GM23338 (cell line): ENCODE data around the gene KCNQ5. TPM values are rescaled to one million over a fixed set of nuclear protein-coding genes. Genes with fewer than 3 reads are reported as not detected.
"Not testable (repeated sequence)": the region's sequence is repeated elsewhere in the genome, so short reads cannot be mapped to it uniquely, and the experiment has no call there.

Experiments used
- ATAC-seq: fragments of 200-7000 bp; cut with Tn5 transposase; 3 replicates; pipeline ENCODE4 v1.9.1; 2020
- DNase-seq: peaks from one replicate; pipeline ENCODE4 v3.0.0-alpha.2; 2015; ENCODE audit warnings: low spot score
- H2AFZ ChIP-seq: fragments of 200-600 bp; sonication (generic); 2 replicates; pipeline ENCODE4 v1.8.0; 2016; ENCODE audit warnings: antibody characterized with exemption, mild to moderate bottlenecking, moderate library complexity
- H3F3A ChIP-seq: fragments of 200-600 bp; sonication (generic); replicated peaks from 2 replicates; pipeline ENCODE4 v1.8.0; 2017; ENCODE audit warnings: antibody characterized with exemption, mixed run types, low read depth
- H3K27ac ChIP-seq: fragments of 200-600 bp; sonication (generic); 2 replicates; pipeline ENCODE4 v1.6.1; 2016; ENCODE audit warnings: low read depth
- H3K27me3 ChIP-seq: fragments of 200-600 bp; sonication (generic); 2 replicates; pipeline ENCODE4 v1.8.0; 2016; ENCODE audit warnings: mild to moderate bottlenecking, mixed run types, moderate library complexity; ENCODE audit not compliant: insufficient read depth
- H3K36me3 ChIP-seq: fragments of 200-600 bp; sonication (generic); 2 replicates; pipeline ENCODE4 v1.8.0; 2016; ENCODE audit warnings: mild to moderate bottlenecking; ENCODE audit not compliant: insufficient read depth
- H3K4me1 ChIP-seq: fragments of 200-600 bp; sonication (generic); 2 replicates; pipeline ENCODE4 v1.8.0; 2016; ENCODE audit warnings: mild to moderate bottlenecking, moderate library complexity; ENCODE audit not compliant: insufficient read depth
- H3K4me2 ChIP-seq: fragments of 200-600 bp; sonication (generic); 2 replicates; pipeline ENCODE4 v1.7.1; 2017; ENCODE audit warnings: mixed run types
- H3K4me3 ChIP-seq: fragments of 200-600 bp; sonication (generic); 2 replicates; pipeline ENCODE4 v1.6.1; 2016; ENCODE audit warnings: mixed run types
- H3K79me2 ChIP-seq: fragments of 200-600 bp; sonication (generic); replicated peaks from 2 replicates; pipeline ENCODE4 v1.8.0; 2017; ENCODE audit warnings: mild to moderate bottlenecking; ENCODE audit not compliant: insufficient read depth
- H3K9me2 ChIP-seq: fragments of 200-600 bp; sonication (generic); 2 replicates; pipeline ENCODE4 v1.8.0; 2017; ENCODE audit not compliant: insufficient read depth
- H4K20me1 ChIP-seq: fragments of 200-600 bp; sonication (generic); replicated peaks from 2 replicates; pipeline ENCODE4 v1.8.0; 2017; ENCODE audit warnings: mild to moderate bottlenecking; ENCODE audit not compliant: insufficient read depth
- H3K27ac Mint-ChIP-seq: 2 replicates; pipeline ENCODE4 v1.8.0; 2020; ENCODE audit warnings: inconsistent platforms, mild to moderate bottlenecking, moderate library complexity, mixed read lengths
- H3K27me3 Mint-ChIP-seq: 3 replicates; pipeline ENCODE4 v1.8.0; 2022; ENCODE audit warnings: low read depth, mild to moderate bottlenecking, moderate library complexity, mixed read lengths, inconsistent platforms; ENCODE audit not compliant: insufficient read depth, poor library complexity
- H3K36me3 Mint-ChIP-seq: 3 replicates; pipeline ENCODE4 v1.8.0; 2021; ENCODE audit warnings: low read depth, mild to moderate bottlenecking, inconsistent platforms, moderate library complexity, mixed read lengths
- H3K4me1 Mint-ChIP-seq: 3 replicates; pipeline ENCODE4 v1.8.0; 2020; ENCODE audit warnings: mild to moderate bottlenecking, inconsistent platforms, mixed read lengths
- H3K4me3 Mint-ChIP-seq: 3 replicates; pipeline ENCODE4 v1.8.0; 2021; ENCODE audit warnings: moderate library complexity, mild to moderate bottlenecking, inconsistent platforms, mixed read lengths
- H3K9me3 Mint-ChIP-seq: 3 replicates; pipeline ENCODE4 v1.8.0; 2020; ENCODE audit warnings: moderate library complexity, mild to moderate bottlenecking, inconsistent platforms, mixed read lengths
- CTCF ChIP-seq, 2 experiments: fragments of 200-600 bp in 1 of 2; sonication (generic) in 1 of 2; conservative IDR thresholded peaks; 2 replicates each; pipeline versions ENCODE4 v1.5.1 to v1.6.1; 2016 to 2017; ENCODE audit warnings: antibody characterized with exemption in 2 of 2, low read depth in 2 of 2, mild to moderate bottlenecking in 2 of 2, moderate library complexity in 1 of 2
- EZH2phosphoT487 ChIP-seq: fragments of 200-600 bp; sonication (generic); IDR thresholded peaks from one replicate; pipeline ENCODE4 v1.8.1; 2018; ENCODE audit warnings: antibody characterized with exemption; ENCODE audit not compliant: unreplicated experiment
- JUNB ChIP-seq: IDR thresholded peaks from one replicate; pipeline ENCODE4 v1.6.1; 2016; ENCODE audit warnings: antibody characterized with exemption; ENCODE audit not compliant: unreplicated experiment
- NANOG ChIP-seq: IDR thresholded peaks from 2 replicates; pipeline ENCODE4 v1.6.1; 2016; ENCODE audit warnings: antibody characterized with exemption, borderline replicate concordance
- STAT1 ChIP-seq: IDR thresholded peaks from one replicate; pipeline ENCODE4 v1.6.1; 2016; ENCODE audit warnings: antibody characterized with exemption; ENCODE audit not compliant: unreplicated experiment
- polyA plus RNA-seq: library from polyadenylated mRNA; unstranded; fragments of >200 nt; fragmentation: Nextera tagmentation; extraction: Ambion mirVana; gene quantifications from 2 replicates; pipeline ENCODE4 v1.2.1, GENCODE V29; 2016
- total RNA-seq: library from RNA; depleted of rRNA; stranded (reverse); fragments of >200 nt; shearing (Covaris generic); gene quantifications from 2 replicates; pipeline ENCODE4 v1.2.3, GENCODE V29; 2014
- TF ChIP-seq, protein P1 (sequence below): IDR thresholded peaks from 2 replicates; pipeline ENCODE4 v1.6.1; 2016; ENCODE audit warnings: antibody characterized with exemption
- TF ChIP-seq, protein P2 (sequence below): fragments of 250-450 bp; sonication (Bioruptor Pico); IDR thresholded peaks from 2 replicates; pipeline ENCODE4 v1.5.0; 2020; ENCODE audit warnings: mild to moderate bottlenecking, moderate library complexity

Gene KCNQ5
- total and polyA plus RNA-seq, 2 experiments from 2014 or later = 0.68 to 0.87 TPM

DNA sequence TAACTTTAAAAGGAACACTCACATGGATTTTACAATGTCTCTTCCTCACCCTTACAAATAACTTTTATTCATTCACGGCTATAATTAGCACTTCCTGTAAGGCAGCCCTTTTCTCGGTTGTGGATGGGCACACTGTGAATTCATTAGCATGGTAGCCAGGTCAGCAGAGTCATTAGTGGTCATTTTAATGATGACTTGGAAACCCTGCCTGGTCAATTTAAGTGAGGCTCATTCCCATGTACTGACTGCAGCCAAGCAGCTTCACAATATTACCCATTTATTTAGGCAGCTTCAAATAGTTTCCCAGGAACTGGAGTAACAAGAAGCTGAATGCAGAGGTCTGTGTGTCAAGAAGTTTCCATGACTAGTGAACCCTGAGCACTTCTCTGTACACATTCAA, 354.6 kb downstream of the KCNQ5 start (continued):
- TF ChIP-seq NANOG (no peak), CTCF (conservative IDR thresholded peaks at IDR 0.05; ENCODE audit: low read depth in 2 of 2) (no peak)

DNA sequence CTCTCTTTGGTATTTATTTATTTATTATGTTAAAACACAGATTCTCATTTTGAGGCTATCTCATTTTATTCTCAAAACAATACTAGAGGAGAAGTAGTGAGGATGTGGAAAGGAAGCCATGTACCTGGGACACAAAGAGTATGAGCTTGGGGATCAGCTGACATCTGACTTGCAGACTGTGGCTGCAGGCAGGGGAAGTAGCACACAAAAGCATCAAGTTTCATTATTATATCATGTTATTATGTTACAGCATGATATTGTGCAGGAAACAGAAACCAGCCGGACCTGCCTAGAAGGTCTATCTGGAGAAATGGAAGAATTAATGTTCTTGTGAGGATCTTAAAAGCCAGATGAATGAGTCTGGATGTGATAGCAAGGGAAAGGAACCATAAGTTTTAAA, 355.2 kb downstream of the KCNQ5 start:
- no peaks in the 10 kb centered on the region for H3F3A ChIP-seq
- peak overlapping the region; percentile 40; the same call in 1 of the 2 replicates for H3K27ac Mint-ChIP-seq
- H3K4me1 Mint-ChIP-seq = peaks cover 16% of the 10 kb centered on the region
- peak overlapping the region; percentile 65 for H3K4me2 ChIP-seq
- no peaks in the 10 kb centered on the region for H3K27me3 ChIP-seq
- peaks cover 7% of the 10 kb centered on the region; the same call in 1 of the 3 replicates for H3K36me3 Mint-ChIP-seq
- H4K20me1 ChIP-seq = no peaks in the 10 kb centered on the region
- ATAC-seq = no peak
- H3K4me3 Mint-ChIP-seq = no peak overlapping the region
- TF ChIP-seq JUNB (no peak), CTCF (conservative IDR thresholded peaks at IDR 0.05; ENCODE audit: low read depth in 2 of 2) (no peak), EZH2phosphoT487 (no peak), STAT1 (no peak)
- TF ChIP-seq, protein P1, sequence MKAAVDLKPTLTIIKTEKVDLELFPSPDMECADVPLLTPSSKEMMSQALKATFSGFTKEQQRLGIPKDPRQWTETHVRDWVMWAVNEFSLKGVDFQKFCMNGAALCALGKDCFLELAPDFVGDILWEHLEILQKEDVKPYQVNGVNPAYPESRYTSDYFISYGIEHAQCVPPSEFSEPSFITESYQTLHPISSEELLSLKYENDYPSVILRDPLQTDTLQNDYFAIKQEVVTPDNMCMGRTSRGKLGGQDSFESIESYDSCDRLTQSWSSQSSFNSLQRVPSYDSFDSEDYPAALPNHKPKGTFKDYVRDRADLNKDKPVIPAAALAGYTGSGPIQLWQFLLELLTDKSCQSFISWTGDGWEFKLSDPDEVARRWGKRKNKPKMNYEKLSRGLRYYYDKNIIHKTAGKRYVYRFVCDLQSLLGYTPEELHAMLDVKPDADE = no peak
- TF ChIP-seq, protein P2, sequence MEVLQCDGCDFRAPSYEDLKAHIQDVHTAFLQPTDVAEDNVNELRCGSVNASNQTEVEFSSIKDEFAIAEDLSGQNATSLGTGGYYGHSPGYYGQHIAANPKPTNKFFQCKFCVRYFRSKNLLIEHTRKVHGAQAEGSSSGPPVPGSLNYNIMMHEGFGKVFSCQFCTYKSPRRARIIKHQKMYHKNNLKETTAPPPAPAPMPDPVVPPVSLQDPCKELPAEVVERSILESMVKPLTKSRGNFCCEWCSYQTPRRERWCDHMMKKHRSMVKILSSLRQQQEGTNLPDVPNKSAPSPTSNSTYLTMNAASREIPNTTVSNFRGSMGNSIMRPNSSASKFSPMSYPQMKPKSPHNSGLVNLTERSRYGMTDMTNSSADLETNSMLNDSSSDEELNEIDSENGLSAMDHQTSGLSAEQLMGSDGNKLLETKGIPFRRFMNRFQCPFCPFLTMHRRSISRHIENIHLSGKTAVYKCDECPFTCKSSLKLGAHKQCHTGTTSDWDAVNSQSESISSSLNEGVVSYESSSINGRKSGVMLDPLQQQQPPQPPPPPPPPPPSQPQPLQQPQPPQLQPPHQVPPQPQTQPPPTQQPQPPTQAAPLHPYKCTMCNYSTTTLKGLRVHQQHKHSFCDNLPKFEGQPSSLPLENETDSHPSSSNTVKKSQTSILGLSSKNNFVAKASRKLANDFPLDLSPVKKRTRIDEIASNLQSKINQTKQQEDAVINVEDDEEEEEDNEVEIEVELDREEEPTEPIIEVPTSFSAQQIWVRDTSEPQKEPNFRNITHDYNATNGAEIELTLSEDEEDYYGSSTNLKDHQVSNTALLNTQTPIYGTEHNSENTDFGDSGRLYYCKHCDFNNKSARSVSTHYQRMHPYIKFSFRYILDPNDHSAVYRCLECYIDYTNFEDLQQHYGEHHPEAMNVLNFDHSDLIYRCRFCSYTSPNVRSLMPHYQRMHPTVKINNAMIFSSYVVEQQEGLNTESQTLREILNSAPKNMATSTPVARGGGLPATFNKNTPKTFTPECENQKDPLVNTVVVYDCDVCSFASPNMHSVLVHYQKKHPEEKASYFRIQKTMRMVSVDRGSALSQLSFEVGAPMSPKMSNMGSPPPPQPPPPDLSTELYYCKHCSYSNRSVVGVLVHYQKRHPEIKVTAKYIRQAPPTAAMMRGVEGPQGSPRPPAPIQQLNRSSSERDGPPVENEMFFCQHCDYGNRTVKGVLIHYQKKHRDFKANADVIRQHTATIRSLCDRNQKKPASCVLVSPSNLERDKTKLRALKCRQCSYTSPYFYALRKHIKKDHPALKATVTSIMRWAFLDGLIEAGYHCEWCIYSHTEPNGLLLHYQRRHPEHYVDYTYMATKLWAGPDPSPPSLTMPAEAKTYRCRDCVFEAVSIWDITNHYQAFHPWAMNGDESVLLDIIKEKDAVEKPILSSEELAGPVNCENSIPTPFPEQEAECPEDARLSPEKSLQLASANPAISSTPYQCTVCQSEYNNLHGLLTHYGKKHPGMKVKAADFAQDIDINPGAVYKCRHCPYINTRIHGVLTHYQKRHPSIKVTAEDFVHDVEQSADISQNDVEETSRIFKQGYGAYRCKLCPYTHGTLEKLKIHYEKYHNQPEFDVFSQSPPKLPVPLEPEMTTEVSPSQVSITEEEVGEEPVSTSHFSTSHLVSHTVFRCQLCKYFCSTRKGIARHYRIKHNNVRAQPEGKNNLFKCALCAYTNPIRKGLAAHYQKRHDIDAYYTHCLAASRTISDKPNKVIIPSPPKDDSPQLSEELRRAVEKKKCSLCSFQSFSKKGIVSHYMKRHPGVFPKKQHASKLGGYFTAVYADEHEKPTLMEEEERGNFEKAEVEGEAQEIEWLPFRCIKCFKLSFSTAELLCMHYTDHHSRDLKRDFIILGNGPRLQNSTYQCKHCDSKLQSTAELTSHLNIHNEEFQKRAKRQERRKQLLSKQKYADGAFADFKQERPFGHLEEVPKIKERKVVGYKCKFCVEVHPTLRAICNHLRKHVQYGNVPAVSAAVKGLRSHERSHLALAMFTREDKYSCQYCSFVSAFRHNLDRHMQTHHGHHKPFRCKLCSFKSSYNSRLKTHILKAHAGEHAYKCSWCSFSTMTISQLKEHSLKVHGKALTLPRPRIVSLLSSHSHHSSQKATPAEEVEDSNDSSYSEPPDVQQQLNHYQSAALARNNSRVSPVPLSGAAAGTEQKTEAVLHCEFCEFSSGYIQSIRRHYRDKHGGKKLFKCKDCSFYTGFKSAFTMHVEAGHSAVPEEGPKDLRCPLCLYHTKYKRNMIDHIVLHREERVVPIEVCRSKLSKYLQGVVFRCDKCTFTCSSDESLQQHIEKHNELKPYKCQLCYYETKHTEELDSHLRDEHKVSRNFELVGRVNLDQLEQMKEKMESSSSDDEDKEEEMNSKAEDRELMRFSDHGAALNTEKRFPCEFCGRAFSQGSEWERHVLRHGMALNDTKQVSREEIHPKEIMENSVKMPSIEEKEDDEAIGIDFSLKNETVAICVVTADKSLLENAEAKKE = no peak
- no peak for DNase-seq
- H3K79me2 ChIP-seq = no peaks in the 10 kb centered on the region
- no peak overlapping the region for H3K4me3 ChIP-seq
- no peaks in the 10 kb centered on the region for H3K9me2 ChIP-seq
- no peaks in the 10 kb centered on the region for H3K36me3 ChIP-seq
- H3K27ac ChIP-seq = no peak overlapping the region
- peak overlapping the region; percentile 48; the same call in 1 of the 2 replicates for H2AFZ ChIP-seq
- peaks cover 8% of the 10 kb centered on the region; the same call in 1 of the 3 replicates for H3K9me3 Mint-ChIP-seq
- H3K27me3 Mint-ChIP-seq = no peaks in the 10 kb centered on the region
- peaks cover 20% of the 10 kb centered on the region for H3K4me1 ChIP-seq

GRCh38 chr6:72978808-72979207, 356.9 kb downstream of the KCNQ5 start:
- not testable (repeated sequence) for DNase-seq, H3K79me2 ChIP-seq, H3K27me3 ChIP-seq, H3K36me3 Mint-ChIP-seq, H3K4me2 ChIP-seq, H2AFZ ChIP-seq, ATAC-seq, H3K4me3 Mint-ChIP-seq, H4K20me1 ChIP-seq, H3K4me3 ChIP-seq, H3K27me3 Mint-ChIP-seq, H3K27ac Mint-ChIP-seq, H3F3A ChIP-seq, H3K9me2 ChIP-seq, H3K27ac ChIP-seq, H3K36me3 ChIP-seq
- H3K4me1 Mint-ChIP-seq = peaks cover 16% of the 10 kb centered on the region
- peaks cover 20% of the 10 kb centered on the region for H3K4me1 ChIP-seq
- peaks cover 12% of the 10 kb centered on the region; the same call in 1 of the 3 replicates for H3K9me3 Mint-ChIP-seq
